Psoas muscle (tissue), 8 donors: ENCODE data around the gene RTEL1. TPM values are rescaled to one million over a fixed set of nuclear protein-coding genes. Genes with fewer than 3 reads are reported as not detected.

Experiments used
- ATAC-seq, 4 donors: fragments of 200-7000 bp; cut with Tn5 transposase; one replicate each; pipeline ENCODE4 v1.9.1; 2020; ENCODE audit warnings: moderate library complexity in 3 of 4, mild to moderate bottlenecking in 2 of 4
- DNase-seq, 2 donors: peaks; one replicate each; pipeline ENCODE4 v3.0.0-alpha.2; 2020
- H3K27ac ChIP-seq: fragments of 200-600 bp; one replicate; pipeline ENCODE4 v1.8.0; 2022
- H3K27me3 ChIP-seq, 3 donors: fragments of 200-600 bp in 1 of 3; one replicate each; pipeline versions ENCODE4 v1.6.1 to v1.8.0; 2013 to 2022; ENCODE audit warnings: low read length in 2 of 3, mild to moderate bottlenecking in 2 of 3, moderate library complexity in 1 of 3; ENCODE audit not compliant: insufficient read depth in 3 of 3
- H3K36me3 ChIP-seq, 2 donors: fragments of 200-600 bp in 1 of 2; one replicate each; pipeline versions ENCODE4 v1.6.1 to v1.8.0; 2013 to 2022; ENCODE audit warnings: low read depth in 1 of 2, mild to moderate bottlenecking in 1 of 2, moderate library complexity in 1 of 2; ENCODE audit not compliant: insufficient read depth in 1 of 2
- H3K4me1 ChIP-seq: fragments of 200-600 bp; one replicate; pipeline ENCODE4 v1.8.0; 2022
- H3K4me3 ChIP-seq: fragments of 200-600 bp; one replicate; pipeline ENCODE4 v1.8.0; 2022; ENCODE audit warnings: mild to moderate bottlenecking
- H3K9me3 ChIP-seq: fragments of 200-600 bp; one replicate; pipeline ENCODE4 v1.8.0; 2022
- WGBS, 3 donors: extraction: QIAGEN DNeasy Blood & Tissue Kit; methylation state at CpG; one replicate each; pipeline versions ENCODE4 v1.1.6 to v1.1.7; 2013; 5-methylcytosine and 5-hydroxymethylcytosine counted together
- intact Hi-C, 2 donors: fragments of 100-400 bp; cut with DNase I; formaldehyde crosslinking; loops; one replicate each; pipeline versions ENCODE4 v1.11.0 to v1.14.2; 2022
- polyA plus RNA-seq, 3 donors: library from polyadenylated mRNA; stranded (reverse); fragments of 200-250 nt; gene quantifications; one replicate each; pipeline ENCODE4 v1.2.3, GENCODE V29; 2013
- total RNA-seq, 4 donors: library from RNA; stranded (reverse); fragmentation: NEBNext Ultra II Directional in 2 of 4; extraction: Animal tissue kit (Norgen Biotek cat#: 25700) in 2 of 4; gene quantifications; one replicate each; pipeline versions ENCODE4 v1.2.1 to v1.2.4, GENCODE V29; 2021 to 2023
- TF ChIP-seq, protein P1 (sequence below): fragments of 200-600 bp; IDR thresholded peaks from one replicate; pipeline ENCODE4 v1.8.0; 2022; ENCODE audit warnings: antibody characterized with exemption
- donor health status: healthy with polysubstance abuse.
- donor health status: DM: no; HTN: no; CAD: no; lungs with moderate emphysema.
- donor health status: Bipolar disorder and iron deficiency.
- donor health status: healthy.
- donor health status: DM: yes; HTN: yes; CAD: no.
- donor health status: DM: no; HTN: no; CAD: no.
- donor health status: DM: no; HTN: no; CAD: no.
- donor health status: DM: yes; HTN: yes; CAD: no.

The RTEL1 gene
- total and polyA plus RNA-seq, 7 donors, result 5.2 to 17.5 (median 9.2) TPM

DNA sequence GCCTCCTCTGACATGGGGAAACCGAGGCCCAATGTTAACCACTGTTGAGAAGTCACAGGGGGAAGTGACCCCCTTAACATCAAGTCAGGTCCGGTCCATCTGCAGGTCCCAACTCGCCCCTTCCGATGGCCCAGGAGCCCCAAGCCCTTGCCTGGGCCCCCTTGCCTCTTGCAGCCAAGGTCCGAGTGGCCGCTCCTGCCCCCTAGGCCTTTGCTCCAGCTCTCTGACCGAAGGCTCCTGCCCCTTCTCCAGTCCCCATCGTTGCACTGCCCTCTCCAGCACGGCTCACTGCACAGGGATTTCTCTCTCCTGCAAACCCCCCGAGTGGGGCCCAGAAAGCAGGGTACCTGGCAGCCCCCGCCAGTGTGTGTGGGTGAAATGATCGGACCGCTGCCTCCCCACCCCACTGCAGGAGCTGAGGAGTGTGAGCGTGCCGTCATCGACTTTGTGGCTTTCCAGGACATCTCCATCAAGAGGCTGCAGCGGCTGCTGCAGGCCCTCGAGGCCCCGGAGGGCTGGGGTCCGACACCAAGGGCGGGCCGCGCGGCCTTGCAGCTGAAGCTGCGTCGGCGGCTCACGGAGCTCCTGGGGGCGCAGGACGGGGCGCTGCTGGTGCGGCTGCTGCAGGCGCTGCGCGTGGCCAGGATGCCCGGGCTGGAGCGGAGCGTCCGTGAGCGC lies 39.9 kb downstream of the RTEL1 start:
- intact Hi-C loops, result no loop called here
- H3K27me3 ChIP-seq, result no peaks in the 10 kb centered on the region
- H3K4me1 ChIP-seq, result peaks cover 36% of the 10 kb centered on the region
- H3K9me3 ChIP-seq, result no peaks in the 10 kb centered on the region
- peak in 1 of 2 donors; percentile 58 for DNase-seq
- TF ChIP-seq, protein P1, sequence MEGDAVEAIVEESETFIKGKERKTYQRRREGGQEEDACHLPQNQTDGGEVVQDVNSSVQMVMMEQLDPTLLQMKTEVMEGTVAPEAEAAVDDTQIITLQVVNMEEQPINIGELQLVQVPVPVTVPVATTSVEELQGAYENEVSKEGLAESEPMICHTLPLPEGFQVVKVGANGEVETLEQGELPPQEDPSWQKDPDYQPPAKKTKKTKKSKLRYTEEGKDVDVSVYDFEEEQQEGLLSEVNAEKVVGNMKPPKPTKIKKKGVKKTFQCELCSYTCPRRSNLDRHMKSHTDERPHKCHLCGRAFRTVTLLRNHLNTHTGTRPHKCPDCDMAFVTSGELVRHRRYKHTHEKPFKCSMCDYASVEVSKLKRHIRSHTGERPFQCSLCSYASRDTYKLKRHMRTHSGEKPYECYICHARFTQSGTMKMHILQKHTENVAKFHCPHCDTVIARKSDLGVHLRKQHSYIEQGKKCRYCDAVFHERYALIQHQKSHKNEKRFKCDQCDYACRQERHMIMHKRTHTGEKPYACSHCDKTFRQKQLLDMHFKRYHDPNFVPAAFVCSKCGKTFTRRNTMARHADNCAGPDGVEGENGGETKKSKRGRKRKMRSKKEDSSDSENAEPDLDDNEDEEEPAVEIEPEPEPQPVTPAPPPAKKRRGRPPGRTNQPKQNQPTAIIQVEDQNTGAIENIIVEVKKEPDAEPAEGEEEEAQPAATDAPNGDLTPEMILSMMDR, result no peak
- no peak for ATAC-seq
- peaks cover 7 to 27% of the 10 kb centered on the region in 2 donors for H3K36me3 ChIP-seq
- H3K4me3 ChIP-seq, result peak overlapping the region; percentile 9
- peak overlapping the region; percentile 66 for H3K27ac ChIP-seq
- 69 to 81% (median 79%) methylated on average over 39 to 40 of the region's 40 CpGs for WGBS, 3 donors

DNA sequence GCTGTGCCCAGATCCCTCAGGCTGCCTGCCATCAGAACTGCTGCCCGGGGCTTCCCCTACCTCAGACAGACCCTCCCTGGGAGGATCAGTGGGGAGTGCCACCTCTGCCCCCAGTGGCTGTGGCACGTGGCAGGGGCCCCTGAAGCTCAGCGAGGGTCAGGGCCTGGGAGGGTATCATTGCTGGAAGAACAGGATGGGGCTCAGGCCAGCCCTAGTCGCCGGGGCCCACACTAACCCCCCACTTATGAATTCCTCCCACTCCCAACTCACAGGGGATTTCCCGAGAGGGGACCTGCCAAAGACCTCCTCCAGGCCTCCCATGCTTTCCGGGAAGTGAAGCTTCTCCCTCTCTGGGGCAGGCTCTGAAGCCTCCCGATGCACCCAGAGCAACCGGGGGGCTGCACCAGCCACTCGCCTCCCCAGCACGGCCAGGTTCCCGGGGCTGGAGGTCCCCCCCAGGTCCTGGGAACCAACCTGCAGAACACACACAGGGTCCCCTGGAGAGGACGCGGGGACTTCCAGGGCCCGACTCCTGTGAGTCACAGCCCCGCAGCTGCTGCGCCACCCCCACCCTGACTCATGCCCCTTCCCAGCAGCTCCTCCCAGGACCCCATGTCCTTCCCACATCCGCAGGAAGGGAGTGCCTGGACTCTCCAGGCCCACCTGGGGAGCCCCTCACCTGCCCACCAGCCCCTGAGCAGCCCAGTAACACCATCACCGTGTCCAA lies 40.8 kb downstream of the RTEL1 start:
- Histone ChIP-seq H3K36me3 (peaks cover 7 to 30% of the 10 kb centered on the region in 2 donors), H3K27me3 (no peaks in the 10 kb centered on the region), H3K4me1 (peaks cover 36% of the 10 kb centered on the region), H3K27ac (peak overlapping the region; percentile 71), H3K9me3 (no peaks in the 10 kb centered on the region), H3K4me3 (peak overlapping the region; percentile 9)
- WGBS, 3 donors, result 25 to 34% (median 25%) methylated on average over 16 to 19 of the region's 19 CpGs
- peak; percentile 47 to 65 (median 58) for ATAC-seq
- TF ChIP-seq, protein P1, result no peak
- DNase-seq, result peak; percentile 83 to 85
- intact Hi-C loops, result no loop called here

DNA sequence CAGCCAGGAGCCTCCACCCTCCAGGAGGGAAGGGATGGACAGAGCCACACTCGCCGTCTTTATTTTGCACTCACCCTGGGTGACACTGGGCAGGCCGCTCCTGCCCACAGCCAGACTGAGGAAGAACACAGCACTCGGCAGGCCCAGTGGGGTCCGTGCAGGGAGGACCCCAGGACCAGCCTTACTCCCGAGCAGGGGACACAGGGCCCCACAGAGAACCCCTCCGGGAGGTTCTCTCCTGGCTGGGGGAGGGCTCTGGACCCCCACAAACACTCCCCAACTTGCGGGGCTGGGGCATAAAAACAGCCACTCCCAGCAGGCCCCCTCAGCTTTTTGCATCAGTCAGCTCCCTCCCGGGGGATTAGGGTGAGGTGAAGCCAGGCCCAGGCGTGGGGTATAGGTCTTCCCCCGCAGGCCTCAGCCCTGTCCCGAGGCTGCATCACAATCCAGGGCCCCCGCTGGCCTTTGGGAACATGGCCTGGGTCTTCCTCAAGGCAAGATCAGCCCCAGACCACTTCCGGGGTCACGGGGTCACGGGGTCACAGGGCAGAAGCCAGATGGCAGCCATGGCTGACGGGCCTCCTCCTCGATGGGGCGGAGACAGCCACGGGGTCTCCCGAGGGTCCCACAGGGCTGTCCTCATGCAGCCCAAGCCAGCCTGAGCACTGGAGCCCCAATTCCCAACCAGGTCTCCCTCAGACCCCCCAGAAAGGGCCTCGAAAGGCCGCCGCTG lies 41.5 kb downstream of the RTEL1 start:
- H3K36me3 ChIP-seq, result peaks cover 3 to 30% of the 10 kb centered on the region in 2 donors
- WGBS, 3 donors, result 69 to 74% (median 72%) methylated on average over 23 to 24 of the region's 24 CpGs

More for the DNA sequence above, 41.5 kb downstream of the RTEL1 start:
- TF ChIP-seq, protein P1, result no peak
- Histone ChIP-seq H3K27me3 (no peaks in the 10 kb centered on the region), H3K4me1 (peaks cover 36% of the 10 kb centered on the region), H3K4me3 (no peak overlapping the region), H3K27ac (peak overlapping the region; percentile 71), H3K9me3 (no peaks in the 10 kb centered on the region)
- ATAC-seq (no peak), DNase-seq (peak; percentile 24 to 61)
- intact Hi-C loops, result loop anchor here in 1 of 2 donors (5.0 kb wide), 2 partner anchors 37 to 38 kb away; partner anchors contain the start of genes LIME1 and SLC2A4RG
